WTC11 (cell line): ENCODE results near the gene MCRS1.

Experiments
- ETV6 ChIP-seq: sonication (generic); formaldehyde crosslinking; IDR thresholded peaks from 2 replicates; pipeline ENCODE4 v1.8.1; 2022; ENCODE audit warnings: mild to moderate bottlenecking, missing genetic modification reagents
- JUN ChIP-seq: sonication (generic); formaldehyde crosslinking; IDR thresholded peaks from 2 replicates; pipeline ENCODE4 v1.8.0; 2023; ENCODE audit warnings: mild to moderate bottlenecking, missing genetic modification reagents
- SP1 ChIP-seq: sonication (generic); formaldehyde crosslinking; conservative IDR thresholded peaks from 2 replicates; pipeline ENCODE4 v1.8.1; 2022; ENCODE audit warnings: missing genetic modification reagents
- TF ChIP-seq, protein P1 (sequence below): sonication (generic); formaldehyde crosslinking; IDR thresholded peaks from 2 replicates; pipeline ENCODE4 v1.8.0; 2022; ENCODE audit warnings: mild to moderate bottlenecking, missing genetic modification reagents
- TF ChIP-seq, protein P2 (sequence below): sonication (generic); formaldehyde crosslinking; IDR thresholded peaks from 2 replicates; pipeline ENCODE4 v1.8.0; 2022; ENCODE audit warnings: mild to moderate bottlenecking, missing genetic modification reagents
- TF ChIP-seq, protein P3 (sequence below): fragments of 200-600 bp; IDR thresholded peaks from 2 replicates; pipeline ENCODE4 v1.8.0; 2022; ENCODE audit warnings: antibody characterized with exemption

DNA sequence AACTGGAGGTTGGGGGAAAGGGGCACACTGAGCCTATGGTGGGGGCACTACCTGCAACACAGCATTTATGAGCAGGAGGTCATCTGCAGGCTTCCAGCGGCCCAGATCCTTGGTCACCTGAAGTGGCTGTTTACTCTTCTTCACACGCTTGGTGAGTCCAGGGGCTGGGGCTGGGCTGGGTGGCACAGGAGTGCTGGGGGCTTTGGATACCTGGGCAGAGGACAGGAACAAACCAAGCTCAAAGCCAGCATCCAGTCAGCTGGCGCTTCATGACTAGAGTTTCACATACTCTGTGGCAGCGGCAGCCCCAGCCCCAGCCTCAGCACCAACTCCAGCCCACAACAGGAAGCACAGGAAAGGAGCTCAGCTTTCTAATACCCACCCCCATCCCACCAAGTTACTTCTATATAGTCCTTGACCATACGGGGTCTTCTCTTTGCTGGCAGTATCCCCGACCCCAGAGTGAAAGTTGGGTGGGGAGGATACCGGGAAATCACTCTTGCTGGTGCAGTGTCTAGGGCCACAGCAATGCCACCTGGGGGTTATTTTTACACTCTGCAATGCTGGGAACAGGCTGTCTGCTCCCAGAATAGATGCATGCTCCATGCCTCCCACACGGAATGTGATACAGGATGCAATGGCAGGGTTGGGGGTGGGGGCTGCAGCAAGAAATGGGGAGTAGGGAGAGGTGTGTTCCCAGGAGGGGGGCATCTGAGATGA, 3.1 kb downstream of the MCRS1 start:
- TF ChIP-seq, protein P1, sequence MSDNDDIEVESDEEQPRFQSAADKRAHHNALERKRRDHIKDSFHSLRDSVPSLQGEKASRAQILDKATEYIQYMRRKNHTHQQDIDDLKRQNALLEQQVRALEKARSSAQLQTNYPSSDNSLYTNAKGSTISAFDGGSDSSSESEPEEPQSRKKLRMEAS (CRISPR knock-in tag) = no peak
- TF ChIP-seq SP1 = no peak
- no peak for TF ChIP-seq JUN (CRISPR knock-in tag)
- TF ChIP-seq, protein P2, sequence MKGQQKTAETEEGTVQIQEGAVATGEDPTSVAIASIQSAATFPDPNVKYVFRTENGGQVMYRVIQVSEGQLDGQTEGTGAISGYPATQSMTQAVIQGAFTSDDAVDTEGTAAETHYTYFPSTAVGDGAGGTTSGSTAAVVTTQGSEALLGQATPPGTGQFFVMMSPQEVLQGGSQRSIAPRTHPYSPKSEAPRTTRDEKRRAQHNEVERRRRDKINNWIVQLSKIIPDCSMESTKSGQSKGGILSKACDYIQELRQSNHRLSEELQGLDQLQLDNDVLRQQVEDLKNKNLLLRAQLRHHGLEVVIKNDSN (CRISPR knock-in tag) = no peak
- TF ChIP-seq, protein P3, sequence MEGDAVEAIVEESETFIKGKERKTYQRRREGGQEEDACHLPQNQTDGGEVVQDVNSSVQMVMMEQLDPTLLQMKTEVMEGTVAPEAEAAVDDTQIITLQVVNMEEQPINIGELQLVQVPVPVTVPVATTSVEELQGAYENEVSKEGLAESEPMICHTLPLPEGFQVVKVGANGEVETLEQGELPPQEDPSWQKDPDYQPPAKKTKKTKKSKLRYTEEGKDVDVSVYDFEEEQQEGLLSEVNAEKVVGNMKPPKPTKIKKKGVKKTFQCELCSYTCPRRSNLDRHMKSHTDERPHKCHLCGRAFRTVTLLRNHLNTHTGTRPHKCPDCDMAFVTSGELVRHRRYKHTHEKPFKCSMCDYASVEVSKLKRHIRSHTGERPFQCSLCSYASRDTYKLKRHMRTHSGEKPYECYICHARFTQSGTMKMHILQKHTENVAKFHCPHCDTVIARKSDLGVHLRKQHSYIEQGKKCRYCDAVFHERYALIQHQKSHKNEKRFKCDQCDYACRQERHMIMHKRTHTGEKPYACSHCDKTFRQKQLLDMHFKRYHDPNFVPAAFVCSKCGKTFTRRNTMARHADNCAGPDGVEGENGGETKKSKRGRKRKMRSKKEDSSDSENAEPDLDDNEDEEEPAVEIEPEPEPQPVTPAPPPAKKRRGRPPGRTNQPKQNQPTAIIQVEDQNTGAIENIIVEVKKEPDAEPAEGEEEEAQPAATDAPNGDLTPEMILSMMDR = no peak
- TF ChIP-seq ETV6 = no peak
